ENCODE data around the gene CLHC1. TPM values are rescaled to one million over a fixed set of nuclear protein-coding genes. Genes with fewer than 3 reads are reported as not detected.
A peak's percentile ranks its signal among the peaks of the same experiment; 100 is the strongest.
"Not testable (repeated sequence)": the region's sequence is repeated elsewhere in the genome, so short reads cannot be mapped to it uniquely, and the experiment has no call there.

The CLHC1 gene
- total RNA-seq, 2 donors from 2014 or later = 5.4 to 8.1 TPM

DNA sequence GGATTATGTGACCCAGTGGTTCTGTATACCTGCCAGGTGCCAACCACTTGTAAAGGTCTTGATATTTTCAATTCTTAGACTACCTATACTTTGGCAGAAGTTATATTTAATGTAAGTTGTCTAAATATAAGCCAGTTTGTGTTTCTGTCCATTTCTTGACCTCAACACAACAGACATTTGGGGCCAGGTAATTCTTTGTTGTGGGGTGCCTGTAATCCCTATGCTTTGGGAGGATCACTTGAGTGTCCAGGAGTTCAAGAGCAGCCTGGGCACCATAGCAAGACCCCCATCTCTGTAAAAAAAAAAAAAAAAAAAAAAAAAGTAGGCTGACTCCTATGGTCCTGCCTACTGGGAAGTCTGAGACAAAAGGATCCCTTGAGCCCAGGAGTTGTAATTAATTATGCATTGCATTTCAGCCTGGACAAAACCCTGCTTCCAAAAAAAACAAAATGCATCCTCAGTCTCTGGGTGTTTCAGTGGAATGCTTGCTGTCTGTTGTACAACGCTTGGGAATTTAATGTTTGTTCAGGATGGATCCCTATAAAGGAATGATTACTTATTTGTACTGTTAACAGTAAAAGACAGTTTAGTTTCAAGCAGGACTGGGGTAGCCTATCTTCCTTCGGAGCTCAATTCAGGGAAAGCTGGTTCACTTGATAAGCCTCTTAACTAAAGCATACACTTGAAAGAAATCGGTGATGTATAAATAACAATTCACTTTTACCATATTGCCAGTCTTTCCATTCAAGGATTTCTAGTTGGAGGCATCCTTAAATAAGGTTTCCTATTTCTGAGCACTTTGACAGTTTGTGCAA lies 3.8 kb upstream of the CLHC1 start:
- intact Hi-C loops (cut with DNase I) = no loop called here
- DNase-seq (no peak), ATAC-seq (no peak)

GRCh38 chr2:55233658-55233940 lies 1.5 kb upstream of the CLHC1 start:
- DNase-seq (no peak), ATAC-seq (no peak)
- intact Hi-C loops (cut with DNase I) = no loop called here

- ATAC-seq (peak; percentile 36 to 38), DNase-seq (peak; percentile 63)
- intact Hi-C loops (cut with DNase I) = no loop called here
Measured at GRCh38 chr2:55232863-55233657, 967 bp upstream of the CLHC1 start.

- ATAC-seq = peak; percentile 12 to 14
- no peak for DNase-seq
- intact Hi-C loops (cut with DNase I) = no loop called here
Measured at GRCh38 chr2:55231546-55232083, 478 bp downstream of the CLHC1 start.

DNA sequence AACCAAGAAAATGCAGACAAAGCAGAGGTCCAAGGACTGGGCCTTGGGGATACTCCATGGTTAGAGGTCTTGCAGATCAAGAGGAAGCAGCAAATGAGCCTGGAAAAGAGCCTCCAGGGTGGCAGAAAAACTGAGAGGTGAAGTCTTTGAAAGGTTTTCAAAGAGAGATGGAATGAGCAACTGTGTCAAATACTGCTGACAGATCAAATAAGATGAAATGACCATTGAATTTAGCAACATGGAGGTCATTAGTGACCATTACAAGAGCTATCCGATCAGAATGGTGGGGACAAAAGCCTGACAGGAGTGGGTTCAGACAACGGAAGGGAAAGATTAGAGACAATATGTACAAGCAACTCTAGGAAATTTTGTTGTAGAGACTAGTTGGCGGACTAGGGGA lies 1.5 kb downstream of the CLHC1 start:
- intact Hi-C loops (cut with DNase I) = no loop called here
- DNase-seq (no peak), ATAC-seq (no peak)

DNA sequence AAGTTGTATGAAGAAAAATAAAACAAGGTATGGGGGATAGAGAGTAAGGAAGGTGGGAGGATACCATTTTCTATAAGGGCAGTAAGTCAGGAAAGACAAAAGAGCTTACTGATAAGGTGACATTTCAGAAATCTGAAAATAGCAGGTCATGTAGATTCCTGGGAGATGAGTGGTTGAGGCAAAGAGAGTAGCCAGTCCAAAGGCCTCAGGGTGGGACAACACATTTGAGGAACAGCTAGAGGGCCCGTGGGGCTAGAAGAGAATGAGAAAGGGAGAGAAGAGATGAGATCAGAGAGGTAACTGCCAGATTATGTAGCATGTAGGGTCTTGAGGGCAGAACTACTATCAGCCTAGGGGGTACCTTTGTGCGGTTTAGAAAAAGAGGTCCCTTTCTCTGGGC lies 2.9 kb downstream of the CLHC1 start:
- intact Hi-C loops (cut with DNase I) = no loop called here
- DNase-seq (no peak), ATAC-seq (no peak)

DNA sequence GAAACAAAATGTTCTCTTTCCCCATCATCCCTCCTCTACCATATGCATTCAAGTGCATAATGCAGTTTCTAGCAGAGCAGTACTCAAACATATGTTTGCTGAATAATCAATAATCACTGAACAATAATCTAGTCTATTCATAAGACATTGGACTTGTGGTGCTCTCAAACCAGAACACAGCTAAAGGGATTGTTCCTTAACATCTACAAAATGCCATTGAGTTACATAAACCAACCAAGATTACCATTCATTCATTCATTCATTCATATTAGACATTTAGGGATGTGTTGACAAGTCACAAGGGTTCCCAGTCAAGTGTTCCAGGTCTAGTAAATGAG lies 3.9 kb downstream of the CLHC1 start:
- ATAC-seq = no peak
- intact Hi-C loops (cut with DNase I) = no loop called here

GRCh38 chr2:55227437-55228225 lies 4.5 kb downstream of the CLHC1 start:
- ATAC-seq; DNase-seq; intact Hi-C loops (cut with DNase I): not testable (repeated sequence)

More for the DNA sequence above, 3.9 kb downstream of the CLHC1 start:
- no peak for DNase-seq

DNA sequence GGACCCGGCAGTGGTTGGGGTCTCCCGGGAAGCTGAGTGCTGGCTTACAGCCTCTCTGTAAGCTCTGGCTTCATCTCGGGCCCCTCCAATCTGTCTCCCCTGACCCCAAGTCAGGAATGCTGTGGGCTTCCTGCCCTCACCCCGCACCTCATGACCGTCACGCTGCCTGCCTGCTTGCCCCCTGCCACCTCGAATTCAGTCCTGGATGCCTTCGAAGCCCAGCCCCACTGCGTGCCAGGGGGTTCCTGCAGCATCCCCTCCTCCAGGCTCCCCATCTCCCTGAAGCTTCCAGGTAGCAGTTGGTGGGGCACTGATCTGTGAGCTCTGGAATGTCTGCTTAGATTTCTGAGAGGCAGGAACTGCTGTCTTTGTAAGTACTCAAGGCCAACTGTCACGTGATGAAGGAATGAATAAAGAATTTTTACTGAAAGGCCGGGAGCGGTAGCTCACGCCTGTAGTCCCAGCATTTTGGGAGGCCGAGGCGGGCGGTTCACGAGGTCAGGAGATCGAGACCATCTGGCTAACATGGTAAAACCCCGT lies 6.5 kb downstream of the CLHC1 start:
- ATAC-seq (no peak), DNase-seq (no peak)
- intact Hi-C loops (cut with DNase I) = no loop called here

DNA sequence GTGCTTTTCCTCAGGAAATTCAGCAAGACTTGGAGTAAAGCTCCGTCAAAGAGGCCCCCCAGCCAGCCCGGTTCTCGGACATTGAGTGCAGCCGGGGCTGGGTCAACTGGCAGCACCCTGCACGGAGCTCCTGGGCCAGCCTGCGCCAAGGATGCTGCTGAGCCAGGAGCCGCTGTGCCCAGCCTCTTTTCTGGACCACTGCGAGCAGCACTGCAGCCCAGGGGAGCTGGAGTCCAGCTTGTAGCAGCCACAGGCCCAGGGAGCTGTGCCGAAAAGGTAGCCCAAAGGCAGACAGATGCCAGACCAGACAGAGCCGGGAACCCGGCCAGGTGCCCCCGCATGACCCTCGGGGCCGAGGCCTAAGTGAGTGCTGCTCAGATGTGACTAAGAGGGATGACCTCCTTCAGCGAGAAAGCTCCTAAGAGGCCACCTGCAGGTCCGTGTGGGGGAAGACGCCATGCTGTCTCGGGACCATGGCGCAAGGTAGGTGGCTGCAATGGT lies 7.3 kb downstream of the CLHC1 start:
- ATAC-seq (no peak), DNase-seq (peak; percentile 25)
- intact Hi-C loops (cut with DNase I) = no loop called here

DNA sequence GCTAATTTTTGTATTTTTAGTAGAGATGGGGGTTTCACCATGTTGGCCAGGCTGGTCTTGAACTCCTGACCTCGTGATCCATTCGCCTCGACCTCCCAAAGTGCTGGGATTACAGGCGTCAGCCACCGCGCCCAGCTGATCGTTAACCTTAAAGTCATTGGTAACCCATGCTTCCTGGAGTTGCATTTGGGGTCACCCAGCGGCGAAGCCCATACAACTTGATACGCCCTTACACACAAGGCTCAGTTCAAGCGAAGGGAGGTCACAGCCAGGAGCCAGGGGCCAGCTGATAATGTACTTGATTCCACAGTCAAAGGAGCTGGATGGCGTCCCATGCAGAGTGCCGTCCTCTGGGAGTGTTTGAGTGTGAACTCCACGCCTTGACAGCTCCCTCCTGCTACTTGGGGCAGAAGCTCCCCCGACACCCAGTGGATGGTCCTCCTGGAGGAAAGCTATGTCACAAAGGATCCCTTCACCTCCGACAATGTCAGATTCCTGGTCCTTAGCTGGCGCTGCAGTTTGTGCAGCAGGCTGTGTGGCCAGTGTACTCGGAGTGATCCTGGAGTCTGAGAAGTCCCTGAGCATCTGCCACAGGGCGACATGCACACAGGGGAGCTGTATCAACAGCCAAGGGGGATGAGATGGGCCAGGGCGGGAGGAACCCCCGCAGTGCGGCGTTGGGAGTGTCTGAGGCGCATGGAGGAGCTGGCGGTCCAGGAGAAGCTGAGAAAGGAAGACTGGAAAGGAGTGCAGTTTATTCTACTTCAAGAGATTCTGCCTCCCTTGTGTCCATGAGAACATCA lies 7.9 kb downstream of the CLHC1 start:
- ATAC-seq = peak; percentile 10 to 16
- DNase-seq = no peak
- intact Hi-C loops (cut with DNase I) = no loop called here

DNA sequence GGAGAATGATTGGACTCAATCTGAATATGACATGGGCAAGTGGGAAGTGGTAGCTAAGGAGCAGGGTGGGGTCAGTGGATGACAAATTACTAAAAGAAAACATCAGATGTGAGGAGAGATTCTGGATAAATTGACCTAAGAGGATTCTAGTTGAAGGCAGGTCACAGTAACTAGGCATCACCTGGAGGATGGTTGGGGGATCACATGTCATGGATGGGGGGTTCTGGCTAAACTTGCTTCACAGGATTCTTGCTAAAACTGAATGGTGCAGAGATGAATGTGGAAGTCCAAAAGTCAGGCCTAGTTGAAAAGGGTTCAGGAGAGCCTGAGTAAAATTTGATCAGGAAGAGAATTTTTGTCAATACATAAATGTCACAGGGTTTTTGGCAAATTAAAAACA lies 18.3 kb downstream of the CLHC1 start:
- ATAC-seq (no peak), DNase-seq (no peak)
- intact Hi-C loops (cut with DNase I) = no loop called here

DNA sequence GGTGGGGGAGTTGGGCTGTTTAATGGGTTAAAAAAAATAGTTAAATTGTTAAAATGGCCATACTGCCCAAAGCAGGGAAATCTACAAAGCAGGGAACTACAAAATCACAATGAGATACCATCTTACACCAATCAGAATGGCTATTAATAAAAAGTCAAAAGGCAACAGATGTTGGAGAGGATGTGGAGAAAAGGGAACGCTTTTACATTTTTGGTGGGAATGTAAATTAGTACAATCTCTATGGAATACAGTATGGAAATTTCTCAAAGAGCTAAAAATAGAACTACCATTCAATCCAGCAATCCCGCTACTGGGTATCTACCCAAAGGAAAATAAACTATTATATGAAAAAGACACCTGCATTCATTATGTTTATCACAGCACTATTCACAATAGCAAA lies 27.1 kb downstream of the CLHC1 start:
- ATAC-seq (no peak), DNase-seq (no peak)
- intact Hi-C loops (cut with DNase I) = no loop called here

DNA sequence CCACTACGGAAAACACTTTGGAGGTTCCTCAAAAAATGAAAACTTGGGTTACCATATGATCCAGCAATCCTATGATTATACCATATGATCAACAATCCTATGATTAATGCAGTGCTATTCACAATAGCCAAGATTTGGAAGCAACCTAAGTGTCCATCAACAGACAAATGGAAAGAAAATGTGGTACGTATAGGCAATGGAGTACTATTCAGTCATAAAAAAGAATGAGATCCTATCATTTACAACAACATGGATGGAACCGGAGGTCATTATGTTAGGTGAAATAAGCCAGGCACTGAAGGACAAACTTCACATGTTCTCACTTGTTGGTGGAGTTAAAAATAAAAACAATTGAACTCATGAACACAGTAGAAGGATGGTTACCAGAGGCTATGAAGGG lies 27.6 kb downstream of the CLHC1 start:
- DNase-seq (no peak), ATAC-seq (no peak)
- intact Hi-C loops (cut with DNase I) = no loop called here

DNA sequence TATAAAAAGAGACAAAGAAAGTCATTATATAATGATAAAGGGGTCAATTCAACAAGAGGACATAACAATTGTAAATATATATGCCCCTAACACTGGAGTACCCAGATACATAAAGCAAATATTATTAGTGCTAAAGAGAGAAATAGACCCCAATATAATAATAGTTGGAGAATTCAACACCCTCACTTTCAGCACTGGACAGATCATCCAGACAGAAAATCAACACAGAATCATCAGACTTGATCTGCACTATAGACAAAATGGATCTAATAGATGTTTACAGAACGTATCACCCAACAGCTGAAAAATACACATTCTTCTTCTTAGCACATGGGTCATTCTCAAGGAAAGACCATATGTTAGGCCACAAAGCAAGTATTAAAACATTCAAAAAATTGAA lies 31.7 kb downstream of the CLHC1 start:
- intact Hi-C loops (cut with DNase I) = no loop called here
- ATAC-seq (no peak), DNase-seq (no peak)

- DNase-seq (no peak), ATAC-seq (no peak)
- intact Hi-C loops (cut with DNase I) = no loop called here
Measured at GRCh38 chr2:55196526-55196925, 35.6 kb downstream of the CLHC1 start.

DNA sequence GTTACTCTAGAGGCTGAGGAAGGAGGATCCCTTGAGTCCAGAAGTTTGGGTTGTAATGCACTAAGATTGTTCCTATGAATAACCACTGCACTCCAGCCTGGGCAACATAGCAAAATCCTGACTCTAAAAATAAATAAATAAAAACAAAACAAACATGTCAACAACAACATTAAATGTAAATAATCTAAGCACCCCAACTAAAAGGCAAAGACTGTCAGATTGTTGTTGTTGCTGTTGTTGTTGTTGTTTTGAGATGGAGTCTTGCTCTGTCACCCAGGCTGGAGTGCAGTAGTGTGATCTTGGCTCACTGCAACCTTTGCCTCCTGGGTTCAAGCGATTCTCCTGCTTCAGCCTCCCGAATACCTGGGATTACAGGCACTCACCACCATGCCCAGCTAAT lies 40.2 kb downstream of the CLHC1 start:
- DNase-seq; ATAC-seq; intact Hi-C loops (cut with DNase I): not testable (repeated sequence)

DNA sequence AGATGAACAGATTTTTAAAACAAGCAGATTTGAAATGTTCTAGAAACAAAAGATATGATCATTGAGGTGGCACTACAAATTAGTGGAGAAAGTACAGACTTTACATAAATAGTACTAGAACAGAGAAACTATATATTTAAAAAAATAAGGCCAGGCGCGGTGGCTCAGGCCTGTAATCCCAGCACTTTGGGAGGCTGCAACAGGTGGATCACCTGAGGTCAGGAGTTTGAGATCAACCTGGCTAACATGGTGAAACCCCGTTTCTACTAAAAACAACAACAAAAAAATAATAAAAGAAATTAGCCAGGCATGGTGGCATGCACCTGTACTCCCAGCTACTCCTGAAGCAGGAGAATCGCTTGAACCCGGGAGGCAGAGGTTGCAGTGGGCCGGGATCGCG lies 45.3 kb downstream of the CLHC1 start:
- intact Hi-C loops (cut with DNase I); ATAC-seq; DNase-seq: not testable (repeated sequence)

DNA sequence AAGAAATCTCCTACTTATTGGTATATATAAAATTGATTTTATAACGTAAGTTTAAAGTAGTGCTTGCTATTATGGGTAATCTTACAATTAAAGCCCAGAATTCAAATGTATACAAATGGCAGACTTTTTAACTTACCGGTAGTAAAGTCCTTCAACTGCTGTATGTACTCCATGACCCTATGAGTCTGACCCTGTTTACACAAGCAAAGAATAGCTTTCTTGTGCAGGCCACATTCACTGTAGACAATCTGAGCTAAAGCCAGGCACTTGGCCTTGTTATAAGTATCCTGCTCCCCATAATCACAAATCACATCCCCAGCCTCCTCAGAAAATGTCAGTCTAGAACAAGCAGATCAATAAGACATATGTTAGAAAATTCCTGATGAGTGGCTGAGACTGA lies 51.7 kb downstream of the CLHC1 start:
- intact Hi-C loops (cut with DNase I) = no loop called here
- ATAC-seq = no peak
- DNase-seq = no peak

All from left cardiac atrium (tissue), 4 donors.